ENCODE results near the gene GABRA5. TPM values are rescaled to one million over a fixed set of nuclear protein-coding genes. Genes with fewer than 3 reads are reported as not detected.
A peak's percentile ranks its signal among the peaks of the same experiment; 100 is the strongest.

Gene GABRA5
- total RNA-seq, 6 experiments from 2014 or later = 2.0 to 4.9 (median 3.2) TPM

GRCh38 chr15:26890988-26891387 is 24.1 kb downstream of the GABRA5 start:
- no peak for DNase-seq
- Mint-ChIP-seq H3K27me3 (ENCODE audit: insufficient read depth) (no peaks in the 10 kb centered on the region; the same call in 1 of the 2 replicates), H3K4me3 (no peak overlapping the region), H3K36me3 (ENCODE audit: low read depth) (no peaks in the 10 kb centered on the region), H3K9me3 (peaks cover 18% of the 10 kb centered on the region), H3K4me1 (ENCODE audit: low read depth) (no peaks in the 10 kb centered on the region; the same call in 1 of the 2 replicates), H3K27ac (no peak overlapping the region)
- TF ChIP-seq CTCF (IDR thresholded peaks at IDR 0.05) = no peak

GRCh38 chr15:26891448-26892181 is 24.8 kb downstream of the GABRA5 start:
- peak; percentile 4 for DNase-seq
- Mint-ChIP-seq H3K36me3 (ENCODE audit: low read depth) (no peaks in the 10 kb centered on the region), H3K4me1 (ENCODE audit: low read depth) (no peaks in the 10 kb centered on the region; the same call in 1 of the 2 replicates), H3K4me3 (peak overlapping the region; percentile 51; the same call in 1 of the 2 replicates), H3K9me3 (peaks cover 19% of the 10 kb centered on the region), H3K27me3 (ENCODE audit: insufficient read depth) (no peaks in the 10 kb centered on the region; the same call in 1 of the 2 replicates), H3K27ac (no peak overlapping the region)
- peak; percentile 86 for TF ChIP-seq CTCF (IDR thresholded peaks at IDR 0.05)

- no peak for TF ChIP-seq CTCF (IDR thresholded peaks at IDR 0.05)
- Mint-ChIP-seq H3K27ac (no peak overlapping the region), H3K9me3 (peaks cover 19% of the 10 kb centered on the region), H3K36me3 (ENCODE audit: low read depth) (no peaks in the 10 kb centered on the region), H3K27me3 (ENCODE audit: insufficient read depth) (no peaks in the 10 kb centered on the region; the same call in 1 of the 2 replicates), H3K4me1 (ENCODE audit: low read depth) (no peaks in the 10 kb centered on the region; the same call in 1 of the 2 replicates), H3K4me3 (no peak overlapping the region)
- no peak for DNase-seq
Observed at GRCh38 chr15:26892182-26892518, 25.3 kb downstream of the GABRA5 start.

- Mint-ChIP-seq H3K4me1 (ENCODE audit: low read depth) (no peaks in the 10 kb centered on the region; the same call in 1 of the 2 replicates), H3K4me3 (no peak overlapping the region), H3K27ac (no peak overlapping the region), H3K9me3 (peaks cover 20% of the 10 kb centered on the region), H3K36me3 (ENCODE audit: low read depth) (no peaks in the 10 kb centered on the region), H3K27me3 (ENCODE audit: insufficient read depth) (no peaks in the 10 kb centered on the region; the same call in 1 of the 2 replicates)
- no peak for DNase-seq
- no peak for TF ChIP-seq CTCF (IDR thresholded peaks at IDR 0.05)
Observed at GRCh38 chr15:26892678-26893077, 25.8 kb downstream of the GABRA5 start.

- no peak for TF ChIP-seq CTCF (IDR thresholded peaks at IDR 0.05)
- Mint-ChIP-seq H3K27me3 (ENCODE audit: insufficient read depth) (no peaks in the 10 kb centered on the region; the same call in 1 of the 2 replicates), H3K4me1 (ENCODE audit: low read depth) (no peaks in the 10 kb centered on the region; the same call in 1 of the 2 replicates), H3K9me3 (peaks cover 28% of the 10 kb centered on the region), H3K4me3 (no peak overlapping the region), H3K27ac (no peak overlapping the region), H3K36me3 (ENCODE audit: low read depth) (no peaks in the 10 kb centered on the region)
- no peak for DNase-seq
Observed at GRCh38 chr15:26893351-26894065, 26.6 kb downstream of the GABRA5 start.
